Measurements from ENCODE around the gene GALP.

The GALP gene

GRCh38 chr19:56177564-56178243 lies 1.9 kb downstream of the GALP start:
- H3K4me3 ChIP-seq (ENCODE audit: insufficient read depth in 1 of 2, low read depth in 1 of 2, low read length in 2 of 2) = no peak overlapping the region
- no peak overlapping the region for H3K23ac ChIP-seq (ENCODE audit: low read length in 2 of 2)
- no peak overlapping the region for H3K27ac ChIP-seq (ENCODE audit: low read length, poor library complexity, severe bottlenecking)
- no peak overlapping the region for H2BK120ac ChIP-seq (ENCODE audit: low read depth, low read length)
- H4K91ac ChIP-seq (ENCODE audit: low read length) = no peak overlapping the region
- WGBS = 82% methylated on average over 11 of the region's 11 CpGs
- no peaks in the 10 kb centered on the region for H3K36me3 ChIP-seq (ENCODE audit: control insufficient read depth in 1 of 2, insufficient read depth in 2 of 2, low read depth in 1 of 2, low read length in 2 of 2)
- no peak overlapping the region for H3K14ac ChIP-seq (ENCODE audit: low read length in 2 of 2)
- no peaks in the 10 kb centered on the region for H3K79me1 ChIP-seq (replicated peaks; ENCODE audit: low read length, poor library complexity, severe bottlenecking)
- H3K9me3 ChIP-seq (ENCODE audit: control insufficient read depth, low read length) = no peaks in the 10 kb centered on the region
- peaks cover 0 to 51% of the 10 kb centered on the region in 2 experiments for H3K27me3 ChIP-seq (ENCODE audit: control insufficient read depth in 1 of 2, insufficient read depth in 1 of 2, low read length in 2 of 2)
- no peak overlapping the region for H2BK15ac ChIP-seq (ENCODE audit: low read depth, poor library complexity, severe bottlenecking)
- DNase-seq = no peak
- no peak overlapping the region for H2BK12ac ChIP-seq (ENCODE audit: low read length in 2 of 2)
- H2BK5ac ChIP-seq (ENCODE audit: low read depth, low read length, poor library complexity, severe bottlenecking) = no peak overlapping the region
- H3K4ac ChIP-seq (ENCODE audit: low read depth in 1 of 2, low read length in 2 of 2) = no peak overlapping the region
- H3K9ac ChIP-seq (ENCODE audit: low read length) = no peak overlapping the region
- H3K4me1 ChIP-seq (ENCODE audit: control insufficient read depth, insufficient read depth, low read depth, low read length) = no peaks in the 10 kb centered on the region
- H3K4me2 ChIP-seq (ENCODE audit: low read length, poor library complexity, severe bottlenecking) = no peak overlapping the region
- H2AFZ ChIP-seq (ENCODE audit: low read depth, low read length) = no peak overlapping the region
- H3K18ac ChIP-seq (ENCODE audit: low read depth in 1 of 2, low read length in 2 of 2) = no peak overlapping the region
- H4K8ac ChIP-seq (ENCODE audit: low read length) = no peak overlapping the region
- H2AK5ac ChIP-seq (ENCODE audit: low read length, severe bottlenecking) = no peak overlapping the region

GRCh38 chr19:56189785-56190184 lies 14.0 kb downstream of the GALP start:
- no peak for DNase-seq
- H2AFZ ChIP-seq (ENCODE audit: low read depth, low read length) = no peak overlapping the region
- H3K27me3 ChIP-seq (ENCODE audit: control insufficient read depth in 1 of 2, insufficient read depth in 1 of 2, low read length in 2 of 2) = no peaks in the 10 kb centered on the region
- no peak overlapping the region for H2BK5ac ChIP-seq (ENCODE audit: low read depth, low read length, poor library complexity, severe bottlenecking)
- no peak overlapping the region for H3K23ac ChIP-seq (ENCODE audit: low read length in 2 of 2)
- H3K4me3 ChIP-seq (ENCODE audit: insufficient read depth in 1 of 2, low read depth in 1 of 2, low read length in 2 of 2) = no peak overlapping the region
- 79% methylated on average over 17 of the region's 17 CpGs for WGBS
- no peak overlapping the region for H3K4ac ChIP-seq (ENCODE audit: low read depth in 1 of 2, low read length in 2 of 2)
- H3K14ac ChIP-seq (ENCODE audit: low read length in 2 of 2) = no peak overlapping the region
- no peaks in the 10 kb centered on the region for H3K79me1 ChIP-seq (replicated peaks; ENCODE audit: low read length, poor library complexity, severe bottlenecking)
- H4K8ac ChIP-seq (ENCODE audit: low read length) = no peak overlapping the region
- H3K4me1 ChIP-seq (ENCODE audit: control insufficient read depth, insufficient read depth, low read depth, low read length) = peaks cover 1% of the 10 kb centered on the region
- H3K9ac ChIP-seq (ENCODE audit: low read length) = no peak overlapping the region
- H4K91ac ChIP-seq (ENCODE audit: low read length) = no peak overlapping the region
- H3K27ac ChIP-seq (ENCODE audit: low read length, poor library complexity, severe bottlenecking) = no peak overlapping the region
- H2BK120ac ChIP-seq (ENCODE audit: low read depth, low read length) = no peak overlapping the region
- H3K18ac ChIP-seq (ENCODE audit: low read depth in 1 of 2, low read length in 2 of 2) = no peak overlapping the region
- H3K4me2 ChIP-seq (ENCODE audit: low read length, poor library complexity, severe bottlenecking) = no peak overlapping the region
- no peak overlapping the region for H2AK5ac ChIP-seq (ENCODE audit: low read length, severe bottlenecking)
- no peaks in the 10 kb centered on the region for H3K36me3 ChIP-seq (ENCODE audit: control insufficient read depth in 1 of 2, insufficient read depth in 2 of 2, low read depth in 1 of 2, low read length in 2 of 2)
- no peak overlapping the region for H2BK12ac ChIP-seq (ENCODE audit: low read length in 2 of 2)
- no peak overlapping the region for H2BK15ac ChIP-seq (ENCODE audit: low read depth, poor library complexity, severe bottlenecking)
- H3K9me3 ChIP-seq (ENCODE audit: control insufficient read depth, low read length) = no peaks in the 10 kb centered on the region

- Histone ChIP-seq H3K9me3 (ENCODE audit: control insufficient read depth, low read length) (no peaks in the 10 kb centered on the region), H3K4ac (ENCODE audit: low read depth in 1 of 2, low read length in 2 of 2) (no peak overlapping the region), H3K36me3 (ENCODE audit: control insufficient read depth in 1 of 2, insufficient read depth in 2 of 2, low read depth in 1 of 2, low read length in 2 of 2) (no peaks in the 10 kb centered on the region), H2BK5ac (ENCODE audit: low read depth, low read length, poor library complexity, severe bottlenecking) (no peak overlapping the region), H4K91ac (ENCODE audit: low read length) (no peak overlapping the region), H3K23ac (ENCODE audit: low read length in 2 of 2) (no peak overlapping the region), H3K4me1 (ENCODE audit: control insufficient read depth, insufficient read depth, low read depth, low read length) (peaks cover 1% of the 10 kb centered on the region), H3K9ac (ENCODE audit: low read length) (no peak overlapping the region), H3K79me1 (replicated peaks; ENCODE audit: low read length, poor library complexity, severe bottlenecking) (no peaks in the 10 kb centered on the region), H3K27ac (ENCODE audit: low read length, poor library complexity, severe bottlenecking) (no peak overlapping the region), H2AK5ac (ENCODE audit: low read length, severe bottlenecking) (no peak overlapping the region), H3K4me3 (ENCODE audit: insufficient read depth in 1 of 2, low read depth in 1 of 2, low read length in 2 of 2) (no peak overlapping the region), H3K4me2 (ENCODE audit: low read length, poor library complexity, severe bottlenecking) (no peak overlapping the region), H3K27me3 (ENCODE audit: control insufficient read depth in 1 of 2, insufficient read depth in 1 of 2, low read length in 2 of 2) (no peaks in the 10 kb centered on the region), H2BK120ac (ENCODE audit: low read depth, low read length) (no peak overlapping the region), H3K14ac (ENCODE audit: low read length in 2 of 2) (no peak overlapping the region), H2AFZ (ENCODE audit: low read depth, low read length) (no peak overlapping the region), H2BK12ac (ENCODE audit: low read length in 2 of 2) (no peak overlapping the region), H3K18ac (ENCODE audit: low read depth in 1 of 2, low read length in 2 of 2) (no peak overlapping the region), H4K8ac (ENCODE audit: low read length) (no peak overlapping the region), H2BK15ac (ENCODE audit: low read depth, poor library complexity, severe bottlenecking) (no peak overlapping the region)
- WGBS = 53% methylated on average over 7 of the region's 7 CpGs
- DNase-seq = no peak
Measured at GRCh38 chr19:56191115-56191514, 15.3 kb downstream of the GALP start.

GRCh38 chr19:56191711-56192110 lies 15.9 kb downstream of the GALP start:
- no peak for DNase-seq
- Histone ChIP-seq H3K27me3 (ENCODE audit: control insufficient read depth in 1 of 2, insufficient read depth in 1 of 2, low read length in 2 of 2) (no peaks in the 10 kb centered on the region), H2BK15ac (ENCODE audit: low read depth, poor library complexity, severe bottlenecking) (no peak overlapping the region), H3K4me3 (ENCODE audit: insufficient read depth in 1 of 2, low read depth in 1 of 2, low read length in 2 of 2) (no peak overlapping the region), H4K8ac (ENCODE audit: low read length) (no peak overlapping the region), H2AFZ (ENCODE audit: low read depth, low read length) (no peak overlapping the region), H3K4me2 (ENCODE audit: low read length, poor library complexity, severe bottlenecking) (no peak overlapping the region), H3K4me1 (ENCODE audit: control insufficient read depth, insufficient read depth, low read depth, low read length) (peaks cover 1% of the 10 kb centered on the region), H4K91ac (ENCODE audit: low read length) (no peak overlapping the region), H3K79me1 (replicated peaks; ENCODE audit: low read length, poor library complexity, severe bottlenecking) (no peaks in the 10 kb centered on the region), H3K9me3 (ENCODE audit: control insufficient read depth, low read length) (no peaks in the 10 kb centered on the region), H2AK5ac (ENCODE audit: low read length, severe bottlenecking) (no peak overlapping the region), H3K18ac (ENCODE audit: low read depth in 1 of 2, low read length in 2 of 2) (no peak overlapping the region), H3K36me3 (ENCODE audit: control insufficient read depth in 1 of 2, insufficient read depth in 2 of 2, low read depth in 1 of 2, low read length in 2 of 2) (no peaks in the 10 kb centered on the region), H3K27ac (ENCODE audit: low read length, poor library complexity, severe bottlenecking) (no peak overlapping the region), H3K9ac (ENCODE audit: low read length) (no peak overlapping the region), H2BK12ac (ENCODE audit: low read length in 2 of 2) (no peak overlapping the region), H3K4ac (ENCODE audit: low read depth in 1 of 2, low read length in 2 of 2) (no peak overlapping the region), H2BK120ac (ENCODE audit: low read depth, low read length) (no peak overlapping the region), H2BK5ac (ENCODE audit: low read depth, low read length, poor library complexity, severe bottlenecking) (no peak overlapping the region), H3K14ac (ENCODE audit: low read length in 2 of 2) (no peak overlapping the region), H3K23ac (ENCODE audit: low read length in 2 of 2) (no peak overlapping the region)
- WGBS = 76% methylated on average over 10 of the region's 10 CpGs

All from mesenchymal stem cell (in vitro differentiated cells and primary cell).